ENCODE measurements around the gene SEMA4A.
A peak's percentile ranks its signal among the peaks of the same experiment; 100 is the strongest.
"Not testable (repeated sequence)": the region's sequence is repeated elsewhere in the genome, so short reads cannot be mapped to it uniquely, and the experiment has no call there.

SEMA4A gene

GRCh38 chr1:156162430-156163037, 9.1 kb downstream of the SEMA4A start:
- no peak for FAIRE-seq

- no peak for FAIRE-seq
These were observed 10.3 kb downstream of the SEMA4A start for GRCh38 chr1:156163712-156164111.

GRCh38 chr1:156164125-156164831, 10.9 kb downstream of the SEMA4A start:
- FAIRE-seq = no peak

- no peak for FAIRE-seq
These were observed 11.7 kb downstream of the SEMA4A start for GRCh38 chr1:156165083-156165482.

GRCh38 chr1:156167536-156167935, 14.2 kb downstream of the SEMA4A start:
- FAIRE-seq = no peak

GRCh38 chr1:156172696-156173470, 19.5 kb downstream of the SEMA4A start:
- no peak for FAIRE-seq

GRCh38 chr1:156176610-156177210, 23.3 kb downstream of the SEMA4A start:
- FAIRE-seq = no peak

- FAIRE-seq = no peak
These were observed 24.7 kb downstream of the SEMA4A start for GRCh38 chr1:156177919-156178654.

- FAIRE-seq = no peak
These were observed 27.1 kb downstream of the SEMA4A start for GRCh38 chr1:156180471-156180870.

- not testable (repeated sequence) for FAIRE-seq
These were observed 28.1 kb downstream of the SEMA4A start for GRCh38 chr1:156181391-156181924.

GRCh38 chr1:156182010-156182779, 28.8 kb downstream of the SEMA4A start:
- FAIRE-seq = not testable (repeated sequence)

GRCh38 chr1:156186347-156187177, 33.2 kb downstream of the SEMA4A start:
- FAIRE-seq = not testable (repeated sequence)

GRCh38 chr1:156190265-156190664, 36.9 kb downstream of the SEMA4A start:
- FAIRE-seq = not testable (repeated sequence)

GRCh38 chr1:156191292-156191964, 38.0 kb downstream of the SEMA4A start:
- no peak for FAIRE-seq

GRCh38 chr1:156193208-156193487, 39.8 kb downstream of the SEMA4A start:
- no peak for FAIRE-seq

- FAIRE-seq = peak; percentile 99
These were observed 40.3 kb downstream of the SEMA4A start, which contains the start of gene SLC25A44 for GRCh38 chr1:156193488-156194299. SLC25A44 (plus strand) TSS chr1:156194104; CDS start chr1:156199848, 5,744 bp downstream.

GRCh38 chr1:156194300-156194652, 40.9 kb downstream of the SEMA4A start:
- no peak for FAIRE-seq

GRCh38 chr1:156195853-156196252, 42.5 kb downstream of the SEMA4A start:
- no peak for FAIRE-seq

- no peak for FAIRE-seq
These were observed 43.1 kb downstream of the SEMA4A start for GRCh38 chr1:156196445-156196844.
